Activated naive CD8-positive, alpha-beta T cell treated with anti-CD3 and anti-CD28 coated beads, Interleukin-2, amount 50 U/mL, for 24 hours (primary cell): ENCODE results near the gene ADTRP.

ENCODE experiments used
- ATAC-seq: fragments of 150-1000 bp; cut with Tn5 transposase; one replicate; pipeline ENCODE4 v1.10.0; 2021
- DNase-seq: peaks from one replicate; pipeline ENCODE4 v3.0.0; 2021
- H3K27ac Mint-ChIP-seq: one replicate; pipeline ENCODE4 v1.8.0; 2021; ENCODE audit warnings: mild to moderate bottlenecking, mixed read lengths
- H3K27me3 Mint-ChIP-seq: one replicate; pipeline ENCODE4 v1.8.0; 2021; ENCODE audit warnings: mixed read lengths
- H3K36me3 Mint-ChIP-seq: one replicate; pipeline ENCODE4 v1.8.0; 2021; ENCODE audit warnings: low read depth, mixed read lengths
- H3K4me1 Mint-ChIP-seq: one replicate; pipeline ENCODE4 v1.8.0; 2021; ENCODE audit warnings: mixed read lengths
- H3K4me3 Mint-ChIP-seq: one replicate; pipeline ENCODE4 v1.8.0; 2021; ENCODE audit warnings: mild to moderate bottlenecking, moderate library complexity, mixed read lengths
- H3K9me3 Mint-ChIP-seq: one replicate; pipeline ENCODE4 v1.8.0; 2021; ENCODE audit warnings: mixed read lengths

ADTRP gene

GRCh38 chr6:11744101-11744500 lies 34.5 kb downstream of the ADTRP start:
- Mint-ChIP-seq H3K4me3 (no peak overlapping the region), H3K27me3 (no peaks in the 10 kb centered on the region), H3K9me3 (peaks cover 8% of the 10 kb centered on the region), H3K27ac (no peak overlapping the region), H3K4me1 (peaks cover 29% of the 10 kb centered on the region), H3K36me3 (peaks cover 3% of the 10 kb centered on the region)
- DNase-seq: no peak
- no peak for ATAC-seq

GRCh38 chr6:11740875-11741274 lies 37.7 kb downstream of the ADTRP start:
- no peak overlapping the region for H3K27ac Mint-ChIP-seq
- H3K9me3 Mint-ChIP-seq: peaks cover 8% of the 10 kb centered on the region
- peaks cover 3% of the 10 kb centered on the region for H3K36me3 Mint-ChIP-seq
- ATAC-seq (no peak), DNase-seq (no peak)
- H3K27me3 Mint-ChIP-seq: peaks cover 3% of the 10 kb centered on the region
- peaks cover 38% of the 10 kb centered on the region for H3K4me1 Mint-ChIP-seq
- H3K4me3 Mint-ChIP-seq: no peak overlapping the region

GRCh38 chr6:11738661-11739375 lies 39.8 kb downstream of the ADTRP start:
- peak overlapping the region; percentile 37 for H3K27ac Mint-ChIP-seq
- H3K27me3 Mint-ChIP-seq: peaks cover 3% of the 10 kb centered on the region
- H3K4me1 Mint-ChIP-seq: peaks cover 45% of the 10 kb centered on the region
- no peak overlapping the region for H3K4me3 Mint-ChIP-seq
- DNase-seq: no peak
- H3K36me3 Mint-ChIP-seq: peaks cover under 1% of the 10 kb centered on the region
- H3K9me3 Mint-ChIP-seq: peaks cover under 1% of the 10 kb centered on the region
- no peak for ATAC-seq

GRCh38 chr6:11738234-11738633 lies 40.4 kb downstream of the ADTRP start:
- H3K4me1 Mint-ChIP-seq: peaks cover 50% of the 10 kb centered on the region
- DNase-seq (no peak), ATAC-seq (no peak)
- H3K27ac Mint-ChIP-seq: no peak overlapping the region
- H3K36me3 Mint-ChIP-seq: no peaks in the 10 kb centered on the region
- H3K9me3 Mint-ChIP-seq: peaks cover 2% of the 10 kb centered on the region
- H3K27me3 Mint-ChIP-seq: peaks cover 3% of the 10 kb centered on the region
- no peak overlapping the region for H3K4me3 Mint-ChIP-seq

- Mint-ChIP-seq H3K4me3 (no peak overlapping the region), H3K9me3 (peaks cover 6% of the 10 kb centered on the region), H3K27ac (no peak overlapping the region), H3K36me3 (no peaks in the 10 kb centered on the region), H3K27me3 (peaks cover 3% of the 10 kb centered on the region), H3K4me1 (peaks cover 59% of the 10 kb centered on the region)
- ATAC-seq (no peak), DNase-seq (no peak)
These were observed 42.0 kb downstream of the ADTRP start for GRCh38 chr6:11736601-11737000.

GRCh38 chr6:11734861-11735613 lies 43.6 kb downstream of the ADTRP start:
- no peak overlapping the region for H3K27ac Mint-ChIP-seq
- H3K27me3 Mint-ChIP-seq: peaks cover 3% of the 10 kb centered on the region
- H3K9me3 Mint-ChIP-seq: peaks cover 6% of the 10 kb centered on the region
- H3K4me1 Mint-ChIP-seq: peaks cover 60% of the 10 kb centered on the region
- H3K36me3 Mint-ChIP-seq: no peaks in the 10 kb centered on the region
- ATAC-seq (no peak), DNase-seq (no peak)
- H3K4me3 Mint-ChIP-seq: no peak overlapping the region

GRCh38 chr6:11732036-11732631 lies 46.5 kb downstream of the ADTRP start:
- peaks cover 6% of the 10 kb centered on the region for H3K9me3 Mint-ChIP-seq
- DNase-seq (peak; percentile 66), ATAC-seq (peak; percentile 60)
- peak overlapping the region; percentile 94 for H3K27ac Mint-ChIP-seq
- H3K4me3 Mint-ChIP-seq: peak overlapping the region; percentile 34
- H3K36me3 Mint-ChIP-seq: peaks cover 2% of the 10 kb centered on the region
- H3K4me1 Mint-ChIP-seq: peaks cover 72% of the 10 kb centered on the region
- H3K27me3 Mint-ChIP-seq: peaks cover 3% of the 10 kb centered on the region

GRCh38 chr6:11731423-11731822 lies 47.2 kb downstream of the ADTRP start:
- peak overlapping the region; percentile 94 for H3K27ac Mint-ChIP-seq
- peaks cover 8% of the 10 kb centered on the region for H3K9me3 Mint-ChIP-seq
- peaks cover 3% of the 10 kb centered on the region for H3K27me3 Mint-ChIP-seq
- no peak for ATAC-seq
- peak overlapping the region; percentile 13 for H3K4me3 Mint-ChIP-seq
- no peak for DNase-seq
- peaks cover 5% of the 10 kb centered on the region for H3K36me3 Mint-ChIP-seq
- H3K4me1 Mint-ChIP-seq: peaks cover 76% of the 10 kb centered on the region

GRCh38 chr6:11730641-11731040 lies 48.0 kb downstream of the ADTRP start:
- peaks cover 84% of the 10 kb centered on the region for H3K4me1 Mint-ChIP-seq
- DNase-seq (peak; percentile 40), ATAC-seq (peak; percentile 2)
- peaks cover 11% of the 10 kb centered on the region for H3K36me3 Mint-ChIP-seq
- H3K9me3 Mint-ChIP-seq: peaks cover 11% of the 10 kb centered on the region
- no peak overlapping the region for H3K4me3 Mint-ChIP-seq
- no peaks in the 10 kb centered on the region for H3K27me3 Mint-ChIP-seq
- peak overlapping the region; percentile 94 for H3K27ac Mint-ChIP-seq

- ATAC-seq: peak; percentile 66
- Mint-ChIP-seq H3K27ac (peak overlapping the region; percentile 94), H3K9me3 (peaks cover 11% of the 10 kb centered on the region), H3K36me3 (peaks cover 16% of the 10 kb centered on the region), H3K4me1 (peaks cover 91% of the 10 kb centered on the region), H3K27me3 (no peaks in the 10 kb centered on the region), H3K4me3 (peak overlapping the region; percentile 85)
- peak; percentile 58 for DNase-seq
These were observed 49.5 kb downstream of the ADTRP start for GRCh38 chr6:11729076-11729475.

GRCh38 chr6:11727998-11728961 lies 50.3 kb downstream of the ADTRP start:
- no peaks in the 10 kb centered on the region for H3K27me3 Mint-ChIP-seq
- peaks cover 94% of the 10 kb centered on the region for H3K4me1 Mint-ChIP-seq
- ATAC-seq (peak; percentile 39), DNase-seq (no peak)
- peak overlapping the region; percentile 94 for H3K27ac Mint-ChIP-seq
- peaks cover 9% of the 10 kb centered on the region for H3K9me3 Mint-ChIP-seq
- H3K4me3 Mint-ChIP-seq: peak overlapping the region; percentile 85
- H3K36me3 Mint-ChIP-seq: peaks cover 18% of the 10 kb centered on the region

GRCh38 chr6:11727346-11727997 lies 51.1 kb downstream of the ADTRP start:
- DNase-seq (no peak), ATAC-seq (no peak)

GRCh38 chr6:11724286-11724685 lies 54.3 kb downstream of the ADTRP start:
- Mint-ChIP-seq H3K4me3 (peak overlapping the region; percentile 72), H3K36me3 (peaks cover 34% of the 10 kb centered on the region), H3K27me3 (no peaks in the 10 kb centered on the region), H3K9me3 (peaks cover 13% of the 10 kb centered on the region), H3K4me1 (peaks cover 73% of the 10 kb centered on the region), H3K27ac (peak overlapping the region; percentile 84)
- ATAC-seq (no peak), DNase-seq (no peak)

More at GRCh38 chr6:11727346-11727997, 51.1 kb downstream of the ADTRP start:
- Mint-ChIP-seq H3K27ac (peak overlapping the region; percentile 94), H3K4me1 (peaks cover 94% of the 10 kb centered on the region), H3K27me3 (no peaks in the 10 kb centered on the region), H3K36me3 (peaks cover 19% of the 10 kb centered on the region), H3K9me3 (peaks cover 5% of the 10 kb centered on the region), H3K4me3 (peak overlapping the region; percentile 85)
